Measurements from ENCODE around the gene CCER1. TPM values are rescaled to one million over a fixed set of nuclear protein-coding genes. Genes with fewer than 3 reads are reported as not detected.

Gene CCER1
- total and polyA plus RNA-seq, 9 of the 15 experiments (the other 6 are each of a cell fraction or from before 2014, with no cell fraction given): not detected

DNA sequence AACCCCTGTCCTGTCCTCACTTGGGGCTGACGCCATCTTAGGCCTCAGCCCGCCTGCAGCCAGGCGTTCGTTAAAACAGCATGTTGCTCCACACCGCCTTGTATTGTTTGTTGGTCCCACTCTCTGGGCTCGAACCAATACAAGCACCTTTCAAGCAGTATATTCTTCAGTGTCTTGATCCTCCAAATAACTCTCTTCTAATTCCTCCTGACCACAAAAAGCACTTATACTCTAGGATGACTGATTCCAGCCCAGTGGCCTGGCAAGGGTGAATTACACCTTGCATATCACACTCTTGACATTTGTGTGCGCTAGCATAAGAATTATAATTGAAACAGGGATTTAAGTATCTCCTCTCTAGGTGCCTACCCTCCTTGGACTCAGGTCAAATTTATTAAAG lies 7.1 kb downstream of the CCER1 start (continued):
- TF ChIP-seq MGA (IDR thresholded peaks at IDR 0.05): 0 out of 2 replicates have a peak, but pooled peaks have one; percentile 17

Data from K562 (cell line).